Spinal cord (tissue), 10 donors: ENCODE results near the gene STIP1. TPM values are rescaled to one million over a fixed set of nuclear protein-coding genes. Genes with fewer than 3 reads are reported as not detected.
A peak's percentile ranks its signal among the peaks of the same experiment; 100 is the strongest.

Source experiments
- DNase-seq, 6 donors: peaks; one replicate each; pipeline versions ENCODE4 v3.0.0 to v3.0.0-alpha.2; 2013 to 2015; ENCODE audit warnings: low spot score in 6 of 6, low read depth in 4 of 6
- H3K27ac ChIP-seq: one replicate; pipeline ENCODE4 v1.5.1; 2013; ENCODE audit warnings: low read depth, low read length, control low read depth
- H3K27me3 ChIP-seq: one replicate; pipeline ENCODE4 v1.6.1; 2013; ENCODE audit warnings: low read length; ENCODE audit not compliant: control insufficient read depth, insufficient read depth
- H3K36me3 ChIP-seq: one replicate; pipeline ENCODE4 v1.6.1; 2013; ENCODE audit warnings: low read length; ENCODE audit not compliant: control insufficient read depth, insufficient read depth
- H3K4me1 ChIP-seq: one replicate; pipeline ENCODE4 v1.6.1; 2013; ENCODE audit warnings: low read length; ENCODE audit not compliant: control insufficient read depth, insufficient read depth
- H3K4me3 ChIP-seq: one replicate; pipeline ENCODE4 v1.5.1; 2013; ENCODE audit warnings: low read depth, low read length, control low read depth
- H3K9me3 ChIP-seq: one replicate; pipeline ENCODE4 v1.6.1; 2013; ENCODE audit warnings: low read length; ENCODE audit not compliant: control insufficient read depth, insufficient read depth
- WGBS: methylation state at CpG from one replicate; pipeline ENCODE4 v1.1.5; 2013; ENCODE audit warnings: missing lambda C conversion rate; ENCODE audit not compliant: insufficient coverage; 5-methylcytosine and 5-hydroxymethylcytosine counted together
- long read RNA-seq, 4 donors: transcript quantifications; one replicate each; lab custom pipeline, GENCODE V29; 2026
- polyA plus RNA-seq, 2 donors: library from polyadenylated mRNA; unstranded; fragments of 120-200 nt; gene quantifications; one replicate each; pipeline ENCODE4 v1.2.1, GENCODE V29; 2013; ENCODE audit not compliant: insufficient read length in 2 of 2
- total RNA-seq, 2 donors: library from RNA; depleted of rRNA in 1 of 2; stranded (reverse); fragments of 120-200 nt in 1 of 2; fragments of >200 nt in 1 of 2; gene quantifications; one replicate each; pipeline versions ENCODE4 v1.2.3 to v1.2.4, GENCODE V29; 2013 to 2014
- donor health status: healthy.

Gene STIP1
- 100 to 1,000 TPM in 1 of 2 donors, 10 to 100 TPM in 1; 99.0 to 119 TPM for total RNA-seq
- polyA plus RNA-seq = 100 to 1,000 TPM; 170 to 184 TPM
- long read RNA-seq, donor 1, transcript STIP1-201 (14 exons, 2,196 nt) = major isoform, 22 of 64 reads
- long read RNA-seq, donor 1, partial matches to known transcripts = 34 of 64 reads
- long read RNA-seq, donor 1, other reads (novel, unspliced or antisense) = 0 of 64 reads
- long read RNA-seq, donor 2, transcript STIP1-201 (14 exons, 2,196 nt) = major isoform, 5 of 14 reads
- long read RNA-seq, donor 2, partial matches to known transcripts = 7 of 14 reads
- long read RNA-seq, donor 2, other reads (novel, unspliced or antisense) = 0 of 14 reads
- long read RNA-seq, donor 3, partial matches to known transcripts = 20 of 25 reads
- long read RNA-seq, donor 3, other reads (novel, unspliced or antisense) = 0 of 25 reads
- long read RNA-seq, donor 4, transcript STIP1-201 (14 exons, 2,196 nt) = major isoform, 12 of 34 reads
- long read RNA-seq, donor 4, partial matches to known transcripts = 18 of 34 reads
- long read RNA-seq, donor 4, other reads (novel, unspliced or antisense) = 0 of 34 reads

GRCh38 chr11:64185693-64186491, at the start of gene STIP1:
Gene STIP1 (plus strand): TSS chr11:64186171. CDS start chr11:64186262, 91 bp downstream.
- Histone ChIP-seq H3K4me3 (peak within 1 kb of the TSS; percentile 80), H3K4me1 (peaks cover 39% of the 10 kb centered on the region), H3K27ac (peak within 1 kb of the TSS; percentile 92), H3K27me3 (no peaks in the 10 kb centered on the region), H3K9me3 (no peaks in the 10 kb centered on the region), H3K36me3 (peaks cover 18% of the 10 kb centered on the region)
- peak; percentile 100 for DNase-seq
- 0% methylated on average over 72 of the region's 74 CpGs for WGBS

- Histone ChIP-seq H3K4me1 (peaks cover 90% of the 10 kb centered on the region), H3K9me3 (no peaks in the 10 kb centered on the region), H3K27me3 (peaks cover 7% of the 10 kb centered on the region), H3K27ac (no peak overlapping the region), H3K36me3 (peaks cover 4% of the 10 kb centered on the region), H3K4me3 (no peak overlapping the region)
- WGBS = 20% methylated on average over 17 of the region's 17 CpGs
- peak in 2 of 6 donors; percentile 43 to 73 for DNase-seq
Observed at GRCh38 chr11:64136765-64137441, 49.1 kb upstream of the STIP1 start.

- no peaks in the 10 kb centered on the region for H3K9me3 ChIP-seq
- no peak overlapping the region for H3K27ac ChIP-seq
- peaks cover 7% of the 10 kb centered on the region for H3K27me3 ChIP-seq
- H3K4me3 ChIP-seq = no peak overlapping the region
- peak in 2 of 6 donors; percentile 71 to 76 for DNase-seq
- H3K36me3 ChIP-seq = peaks cover 4% of the 10 kb centered on the region
- 29% methylated on average over 12 of the region's 16 CpGs for WGBS
- H3K4me1 ChIP-seq = peaks cover 77% of the 10 kb centered on the region
Observed at GRCh38 chr11:64138398-64138797, 47.6 kb upstream of the STIP1 start.

- H3K4me3 ChIP-seq = no peak overlapping the region
- H3K9me3 ChIP-seq = no peaks in the 10 kb centered on the region
- no peak for DNase-seq
- H3K36me3 ChIP-seq = peaks cover 4% of the 10 kb centered on the region
- H3K4me1 ChIP-seq = peaks cover 71% of the 10 kb centered on the region
- 78% methylated on average over 15 of the region's 15 CpGs for WGBS
- peaks cover 7% of the 10 kb centered on the region for H3K27me3 ChIP-seq
- no peak overlapping the region for H3K27ac ChIP-seq
Observed at GRCh38 chr11:64139049-64139448, 46.9 kb upstream of the STIP1 start.

GRCh38 chr11:64140082-64140481, 45.9 kb upstream of the STIP1 start:
- Histone ChIP-seq H3K27ac (no peak overlapping the region), H3K4me3 (no peak overlapping the region), H3K36me3 (peaks cover 10% of the 10 kb centered on the region), H3K27me3 (peaks cover 4% of the 10 kb centered on the region), H3K4me1 (peaks cover 68% of the 10 kb centered on the region), H3K9me3 (no peaks in the 10 kb centered on the region)
- DNase-seq = no peak
- 85% methylated on average over 5 of the region's 8 CpGs for WGBS

GRCh38 chr11:64141081-64141783, 44.7 kb upstream of the STIP1 start:
- peaks cover 6% of the 10 kb centered on the region for H3K36me3 ChIP-seq
- H3K27ac ChIP-seq = no peak overlapping the region
- WGBS = 43% methylated on average over 21 of the region's 21 CpGs
- no peaks in the 10 kb centered on the region for H3K9me3 ChIP-seq
- no peak overlapping the region for H3K4me3 ChIP-seq
- H3K27me3 ChIP-seq = peaks cover 4% of the 10 kb centered on the region
- DNase-seq = peak in 2 of 6 donors; percentile 73 to 74
- peaks cover 69% of the 10 kb centered on the region for H3K4me1 ChIP-seq

GRCh38 chr11:64144587-64145472, 41.1 kb upstream of the STIP1 start:
- H3K4me3 ChIP-seq = no peak overlapping the region
- WGBS = 68% methylated on average over 38 of the region's 41 CpGs
- H3K36me3 ChIP-seq = peaks cover 6% of the 10 kb centered on the region
- DNase-seq = no peak
- no peaks in the 10 kb centered on the region for H3K9me3 ChIP-seq
- no peaks in the 10 kb centered on the region for H3K27me3 ChIP-seq
- peaks cover 61% of the 10 kb centered on the region for H3K4me1 ChIP-seq
- no peak overlapping the region for H3K27ac ChIP-seq
